ENCODE results near the gene GAN.
A peak's percentile ranks its signal among the peaks of the same experiment; 100 is the strongest.

GAN gene

GRCh38 chr16:81265658-81266451 lies 48.9 kb upstream of the GAN start (continued):
- TF ChIP-seq BCL6B (tag by site-specific recombination; IDR thresholded peaks at IDR 0.05) (no peak), KLF9 (tag by site-specific recombination; IDR thresholded peaks at IDR 0.05; ENCODE audit: low read depth) (no peak), OSR2 (tag by site-specific recombination; IDR thresholded peaks at IDR 0.05) (no peak), ZNF529 (tag by site-specific recombination; IDR thresholded peaks at IDR 0.05; ENCODE audit: insufficient replicate concordance) (no peak), ZNF548 (tag by site-specific recombination; IDR thresholded peaks at IDR 0.05) (no peak), SALL2 (tag by site-specific recombination; IDR thresholded peaks at IDR 0.05; ENCODE audit: borderline replicate concordance) (no peak), SP3 (tag by site-specific recombination; IDR thresholded peaks at IDR 0.05) (no peak), ZNF114 (tag by site-specific recombination; IDR thresholded peaks at IDR 0.05) (no peak), ZNF248 (tag by site-specific recombination; IDR thresholded peaks at IDR 0.05) (no peak), SP2 (tag by site-specific recombination; IDR thresholded peaks at IDR 0.05) (no peak), ZNF132 (tag by site-specific recombination; IDR thresholded peaks at IDR 0.05; ENCODE audit: borderline replicate concordance) (no peak), ZIC2 (tag by site-specific recombination; IDR thresholded peaks at IDR 0.05) (0 out of 2 replicates have a peak, but pooled peaks have one; percentile 15), SETDB1 (IDR thresholded peaks at IDR 0.05; ENCODE audit: insufficient read length, low read length) (no peak), ZNF404 (tag by site-specific recombination; IDR thresholded peaks at IDR 0.05) (no peak), ZNF2 (tag by site-specific recombination; IDR thresholded peaks at IDR 0.05) (no peak), ZNF621 (tag by site-specific recombination; IDR thresholded peaks at IDR 0.05) (no peak), ZNF221 (tag by site-specific recombination; IDR thresholded peaks at IDR 0.05; ENCODE audit: borderline replicate concordance) (no peak), ZNF792 (tag by site-specific recombination; IDR thresholded peaks at IDR 0.05) (no peak), ZNF776 (tag by site-specific recombination; IDR thresholded peaks at IDR 0.05; ENCODE audit: borderline replicate concordance) (peak; percentile 41; the same call in 1 of the 2 replicates), ZNF639 (tag by site-specific recombination; IDR thresholded peaks at IDR 0.05) (no peak), ZBTB1 (tag by site-specific recombination; IDR thresholded peaks at IDR 0.05) (no peak), ZNF274 (IDR thresholded peaks at IDR 0.05; ENCODE audit: low read length) (no peak), ZNF274 (tag by site-specific recombination; IDR thresholded peaks at IDR 0.05; ENCODE audit: borderline replicate concordance) (no peak), ZBTB21 (tag by site-specific recombination; IDR thresholded peaks at IDR 0.05) (no peak), TSHZ1 (tag by site-specific recombination; IDR thresholded peaks at IDR 0.05; ENCODE audit: borderline replicate concordance) (no peak), ZNF18 (tag by site-specific recombination; IDR thresholded peaks at IDR 0.05) (no peak), ZNF19 (tag by site-specific recombination; IDR thresholded peaks at IDR 0.05; ENCODE audit: low read depth) (no peak), ZNF23 (tag by site-specific recombination; IDR thresholded peaks at IDR 0.05; ENCODE audit: borderline replicate concordance) (no peak), ZBTB17 (tag by site-specific recombination; IDR thresholded peaks at IDR 0.05) (peak; percentile 93), ZNF112 (tag by site-specific recombination; IDR thresholded peaks at IDR 0.05) (0 out of 2 replicates have a peak, but pooled peaks have one; percentile 30)
